Measurements from ENCODE around the gene PREB.

- TF ChIP-seq, protein P1, sequence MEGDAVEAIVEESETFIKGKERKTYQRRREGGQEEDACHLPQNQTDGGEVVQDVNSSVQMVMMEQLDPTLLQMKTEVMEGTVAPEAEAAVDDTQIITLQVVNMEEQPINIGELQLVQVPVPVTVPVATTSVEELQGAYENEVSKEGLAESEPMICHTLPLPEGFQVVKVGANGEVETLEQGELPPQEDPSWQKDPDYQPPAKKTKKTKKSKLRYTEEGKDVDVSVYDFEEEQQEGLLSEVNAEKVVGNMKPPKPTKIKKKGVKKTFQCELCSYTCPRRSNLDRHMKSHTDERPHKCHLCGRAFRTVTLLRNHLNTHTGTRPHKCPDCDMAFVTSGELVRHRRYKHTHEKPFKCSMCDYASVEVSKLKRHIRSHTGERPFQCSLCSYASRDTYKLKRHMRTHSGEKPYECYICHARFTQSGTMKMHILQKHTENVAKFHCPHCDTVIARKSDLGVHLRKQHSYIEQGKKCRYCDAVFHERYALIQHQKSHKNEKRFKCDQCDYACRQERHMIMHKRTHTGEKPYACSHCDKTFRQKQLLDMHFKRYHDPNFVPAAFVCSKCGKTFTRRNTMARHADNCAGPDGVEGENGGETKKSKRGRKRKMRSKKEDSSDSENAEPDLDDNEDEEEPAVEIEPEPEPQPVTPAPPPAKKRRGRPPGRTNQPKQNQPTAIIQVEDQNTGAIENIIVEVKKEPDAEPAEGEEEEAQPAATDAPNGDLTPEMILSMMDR (IDR thresholded peaks at IDR 0.05) = no peak
- TF ChIP-seq EP300 (IDR thresholded peaks at IDR 0.05) = no peak
- TF ChIP-seq POLR2A (IDR thresholded peaks at IDR 0.05) = no peak
Measured at GRCh38 chr2:27115519-27115918, 18.9 kb downstream of the PREB start.
